Heart left ventricle (tissue), 13 donors: ENCODE results near the gene MUCL3.

Source experiments
- CTCF ChIP-seq, 12 donors: fragments of 200-600 bp; sonication (generic) in 4 of 12; IDR thresholded peaks; one replicate each; pipeline versions ENCODE4 v1.5.0 to v1.8.0; 2018 to 2022; ENCODE audit warnings: antibody characterized with exemption in 12 of 12, mild to moderate bottlenecking in 5 of 12
- POLR2A ChIP-seq, 2 donors: fragments of 450-650 bp; IDR thresholded peaks; one replicate each; pipeline ENCODE4 v1.6.1; 2017; ENCODE audit warnings: antibody characterized with exemption in 2 of 2, mild to moderate bottlenecking in 2 of 2, moderate library complexity in 2 of 2
- donor health status: ischemic (EF 13 %, LVEDD 7.1; RV severe dilation, severe dysfunction).
- donor health status: DM: no; HTN: yes; CAD: no.
- donor health status: DM: no; HTN: no; CAD: no.
- donor health status: ischemic (EF 25% LVEDD 6.9; RV normal size, moderate dysfunction).
- donor health status: ischemic (EF 25% LVEDD 5.7; RV mildly dilated, moderate dysfunction).
- donor health status: ischemic (EF 35%, LVEDD 5.7; RV mildly dilated, moderate dysfunction).
- donor health status: nonischemic (EF 11% LVEDD 7.7; RV severe dilation, severe dysfunction).
- donor health status: DM: yes; HTN: yes; CAD: no.
- donor health status: PGD.
- donor health status: ischemic (EF 29% LVEDD 5.4; RV normal size, mild dysfunction).
- donor health status: nonischemic (EF 23%, LVEDD 6.1; RV moderate dilation, normal function).

- TF ChIP-seq CTCF (IDR thresholded peaks at IDR 0.05) (no peak), POLR2A (IDR thresholded peaks at IDR 0.05) (no peak)
Observed at GRCh38 chr6:30894935-30895334, 45.8 kb upstream of the MUCL3 start.
